Ascending aorta (tissue), 2 donors: ENCODE data around the gene ANKRD11. TPM values are rescaled to one million over a fixed set of nuclear protein-coding genes. Genes with fewer than 3 reads are reported as not detected.

ENCODE experiments used
- DNase-seq, 2 donors: peaks; one replicate each; pipeline ENCODE4 v3.0.0-alpha.2; 2019; ENCODE audit warnings: low spot score in 2 of 2
- H3K27ac ChIP-seq, 2 donors: fragments of 200-600 bp; sonication (generic); one replicate each; pipeline ENCODE4 v1.5.1; 2016 to 2017; ENCODE audit warnings: mild to moderate bottlenecking in 1 of 2
- H3K27me3 ChIP-seq: fragments of 200-600 bp; sonication (generic); one replicate; pipeline ENCODE4 v1.5.1; 2017
- H3K36me3 ChIP-seq, 2 donors: fragments of 200-600 bp; sonication (generic); one replicate each; pipeline ENCODE4 v1.5.1; 2016
- H3K4me1 ChIP-seq, 2 donors: fragments of 200-600 bp; sonication (generic); one replicate each; pipeline ENCODE4 v1.5.1; 2016 to 2017; ENCODE audit warnings: mild to moderate bottlenecking in 1 of 2
- H3K4me3 ChIP-seq, 2 donors: fragments of 200-600 bp; sonication (generic); one replicate each; pipeline ENCODE4 v1.5.1; 2016 to 2017; ENCODE audit warnings: mild to moderate bottlenecking in 1 of 2
- H3K9me3 ChIP-seq, 2 donors: fragments of 200-600 bp; sonication (generic); one replicate each; pipeline ENCODE4 v1.5.1; 2016
- CTCF ChIP-seq, 3 experiments: fragments of 200-600 bp in 2 of 3; fragments of 450-650 bp in 1 of 3; sonication (generic) in 2 of 3; IDR thresholded peaks; one replicate each; pipeline ENCODE4 v1.5.1; 2016 to 2019; ENCODE audit warnings: antibody characterized with exemption in 3 of 3, mild to moderate bottlenecking in 1 of 3, moderate library complexity in 1 of 3
- intact Hi-C: fragments of 100-400 bp; cut with DNase I; formaldehyde crosslinking; loops from one replicate; pipeline ENCODE4 v1.15.1; 2023
- total RNA-seq: library from RNA; depleted of rRNA; stranded (reverse); fragments of >200 nt; gene quantifications from one replicate; pipeline ENCODE4 v1.1.0, GENCODE V29; 2016

The ANKRD11 gene
- total RNA-seq, 1 donor from 2014 or later = 124 TPM

- Histone ChIP-seq H3K4me1 (peaks cover 13 to 19% of the 10 kb centered on the region in 2 donors), H3K36me3 (no peaks in the 10 kb centered on the region), H3K9me3 (peaks cover 0 to 4% of the 10 kb centered on the region in 2 donors), H3K27ac (peak overlapping the region; percentile 45 to 46), H3K27me3 (no peaks in the 10 kb centered on the region), H3K4me3 (peak overlapping the region; percentile 31)
- no peak for TF ChIP-seq CTCF (IDR thresholded peaks at IDR 0.05)
- intact Hi-C loops = no loop called here
- DNase-seq = no peak
These were observed 111.2 kb downstream of the ANKRD11 start for GRCh38 chr16:89378947-89379771.

- Histone ChIP-seq H3K9me3 (peaks cover 0 to 4% of the 10 kb centered on the region in 2 donors), H3K4me1 (peaks cover 8 to 13% of the 10 kb centered on the region in 2 donors), H3K27me3 (no peaks in the 10 kb centered on the region), H3K4me3 (no peak overlapping the region), H3K36me3 (no peaks in the 10 kb centered on the region), H3K27ac (no peak overlapping the region)
- intact Hi-C loops = no loop called here
- DNase-seq = no peak
- TF ChIP-seq CTCF (IDR thresholded peaks at IDR 0.05) = no peak
These were observed 112.9 kb downstream of the ANKRD11 start for GRCh38 chr16:89377453-89377848.

- no peak for TF ChIP-seq CTCF (IDR thresholded peaks at IDR 0.05)
- Histone ChIP-seq H3K4me3 (no peak overlapping the region), H3K4me1 (peaks cover 8 to 9% of the 10 kb centered on the region in 2 donors), H3K9me3 (peaks cover 0 to 4% of the 10 kb centered on the region in 2 donors), H3K36me3 (peaks cover 0 to under 1% of the 10 kb centered on the region in 2 donors), H3K27me3 (no peaks in the 10 kb centered on the region), H3K27ac (no peak overlapping the region)
- intact Hi-C loops = no loop called here
- no peak for DNase-seq
These were observed 113.4 kb downstream of the ANKRD11 start for GRCh38 chr16:89376812-89377452.

GRCh38 chr16:89375686-89376085 is 114.7 kb downstream of the ANKRD11 start:
- intact Hi-C loops = no loop called here
- Histone ChIP-seq H3K36me3 (peaks cover 0 to 4% of the 10 kb centered on the region in 2 donors), H3K9me3 (peaks cover 0 to 4% of the 10 kb centered on the region in 2 donors), H3K27me3 (no peaks in the 10 kb centered on the region), H3K4me1 (peaks cover 8 to 9% of the 10 kb centered on the region in 2 donors), H3K4me3 (no peak overlapping the region), H3K27ac (no peak overlapping the region)
- no peak for TF ChIP-seq CTCF (IDR thresholded peaks at IDR 0.05)
- no peak for DNase-seq

- Histone ChIP-seq H3K4me3 (no peak overlapping the region), H3K27me3 (no peaks in the 10 kb centered on the region), H3K9me3 (peaks cover 0 to 4% of the 10 kb centered on the region in 2 donors), H3K27ac (no peak overlapping the region), H3K4me1 (peaks cover 8 to 9% of the 10 kb centered on the region in 2 donors), H3K36me3 (peaks cover 0 to 4% of the 10 kb centered on the region in 2 donors)
- no peak for TF ChIP-seq CTCF (IDR thresholded peaks at IDR 0.05)
- intact Hi-C loops = no loop called here
- DNase-seq = no peak
These were observed 115.3 kb downstream of the ANKRD11 start for GRCh38 chr16:89375021-89375420.
